Measurements from ENCODE around the gene INO80.
A peak's percentile ranks its signal among the peaks of the same experiment; 100 is the strongest.

The INO80 gene

DNA sequence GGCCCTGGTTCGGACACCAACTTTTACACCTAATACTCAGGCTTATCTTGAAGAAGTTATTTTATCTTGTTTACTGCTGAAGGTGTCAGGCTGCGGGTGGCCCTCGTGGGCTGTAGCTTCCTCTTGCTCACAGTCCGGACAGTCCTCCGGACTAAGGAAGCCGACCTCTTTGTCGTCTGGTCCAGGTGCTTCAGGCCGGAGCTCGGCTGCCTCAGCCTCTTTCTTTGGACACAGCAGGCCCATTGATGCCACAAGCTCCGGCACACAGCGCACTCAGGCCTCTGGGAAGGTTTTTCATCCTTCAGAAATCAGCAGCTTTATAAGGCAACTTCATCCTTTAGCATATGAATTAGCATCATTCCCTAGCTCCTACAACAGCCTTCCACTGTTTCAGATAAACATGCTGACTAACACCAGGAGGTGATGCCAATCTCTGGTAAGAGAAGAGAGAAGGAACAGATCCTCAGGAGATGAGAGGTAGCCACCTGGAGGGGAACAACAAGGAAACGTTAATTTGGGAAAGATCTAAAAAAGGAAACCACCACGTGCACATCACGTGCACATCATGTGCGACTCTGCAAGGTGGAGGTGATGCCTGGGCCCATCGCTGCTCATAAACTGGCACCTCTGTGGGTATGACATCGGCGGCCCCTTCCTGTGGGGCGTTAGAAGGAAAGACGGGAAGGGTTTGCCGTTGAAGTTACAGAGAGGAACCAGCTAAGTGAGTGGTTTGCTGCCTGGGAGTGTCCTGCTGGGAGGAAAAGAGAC is 167.2 kb downstream of the INO80 start:
- no peak for DNase-seq

- no peak for DNase-seq
Measured at GRCh38 chr15:40944510-40945296, 171.4 kb downstream of the INO80 start.

DNA sequence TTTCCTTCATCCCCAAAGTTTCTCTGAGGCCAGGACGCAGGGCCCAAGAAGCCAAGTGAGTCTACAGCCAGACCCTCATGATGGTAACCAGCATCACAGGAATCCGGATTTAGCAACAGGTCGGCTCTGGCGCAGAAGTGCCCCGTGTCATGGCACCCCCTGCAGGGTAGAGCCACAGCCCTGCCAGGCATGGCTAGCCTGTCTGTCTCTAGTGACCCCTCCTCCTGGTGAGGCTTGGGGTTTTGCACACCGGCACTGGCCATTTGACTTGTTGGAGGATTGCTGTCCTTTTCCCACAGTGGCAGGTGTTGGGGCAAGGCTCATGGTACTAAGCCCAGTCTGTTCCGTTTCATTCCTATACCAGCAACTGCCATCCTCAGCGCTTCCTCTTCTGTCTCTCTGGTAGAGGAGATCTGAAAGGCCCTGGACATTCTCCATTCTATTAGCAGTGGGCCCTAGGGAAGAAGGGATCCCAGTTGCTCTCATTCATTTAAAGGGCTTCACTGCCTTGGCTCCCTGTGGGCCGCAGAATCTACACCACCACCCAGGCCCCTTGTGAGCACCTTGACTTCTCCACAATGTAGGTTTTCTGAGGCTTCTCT is 172.2 kb downstream of the INO80 start:
- no peak for DNase-seq

GRCh38 chr15:40942878-40943277 is 173.2 kb downstream of the INO80 start:
- DNase-seq = no peak

DNA sequence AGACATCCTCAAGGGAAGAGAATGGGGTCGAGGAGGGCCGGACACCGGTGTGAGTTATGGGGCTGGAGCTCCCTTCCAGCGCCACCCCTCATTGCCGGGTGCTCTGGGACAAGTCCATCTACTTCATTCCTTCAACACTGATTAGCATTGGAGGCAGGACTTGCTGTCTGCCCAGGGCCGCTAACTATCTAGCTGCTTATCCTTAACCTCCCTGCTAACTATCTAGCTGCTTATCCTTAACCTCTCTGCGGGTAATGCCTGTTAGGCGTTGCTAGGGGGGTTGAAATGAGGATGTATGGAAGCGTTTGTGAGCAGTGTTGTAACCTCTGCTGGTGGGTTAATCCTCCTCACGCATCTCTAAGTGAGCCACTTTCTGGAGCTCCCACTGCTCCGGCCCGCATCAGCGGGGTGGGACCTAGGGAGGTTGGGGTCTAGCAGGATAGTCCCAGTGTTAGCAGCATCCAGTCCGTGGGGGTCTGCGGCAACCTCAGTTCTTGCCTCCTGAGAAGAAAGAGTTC is 173.7 kb downstream of the INO80 start:
- DNase-seq = peak; percentile 33 to 59 (median 44)

- peak; percentile 87 to 96 (median 93) for DNase-seq
Measured at GRCh38 chr15:40941528-40942336, 174.3 kb downstream of the INO80 start.

DNA sequence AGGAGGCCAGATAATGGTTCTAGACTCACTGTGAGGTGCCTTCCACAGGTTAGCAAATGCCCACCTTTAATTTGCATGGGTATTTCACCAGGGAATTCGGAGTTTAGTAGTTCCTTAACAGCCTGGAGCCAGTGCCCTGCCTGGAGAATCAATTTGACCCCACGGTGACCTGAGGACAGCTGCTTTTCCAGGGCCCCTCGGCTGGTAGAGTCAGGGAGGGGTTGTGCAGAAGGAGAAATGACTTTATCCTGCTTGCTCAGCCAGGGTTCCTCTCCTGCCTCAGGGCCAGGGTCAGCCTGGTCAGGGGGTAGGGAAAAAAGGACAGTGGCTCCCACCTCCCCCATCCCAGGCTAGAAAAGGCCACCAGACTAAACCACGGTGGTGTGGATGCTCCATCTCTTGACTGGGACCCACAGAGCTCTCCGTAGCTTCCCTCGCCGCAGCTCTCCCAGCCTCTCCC is 175.0 kb downstream of the INO80 start:
- DNase-seq = no peak

DNA sequence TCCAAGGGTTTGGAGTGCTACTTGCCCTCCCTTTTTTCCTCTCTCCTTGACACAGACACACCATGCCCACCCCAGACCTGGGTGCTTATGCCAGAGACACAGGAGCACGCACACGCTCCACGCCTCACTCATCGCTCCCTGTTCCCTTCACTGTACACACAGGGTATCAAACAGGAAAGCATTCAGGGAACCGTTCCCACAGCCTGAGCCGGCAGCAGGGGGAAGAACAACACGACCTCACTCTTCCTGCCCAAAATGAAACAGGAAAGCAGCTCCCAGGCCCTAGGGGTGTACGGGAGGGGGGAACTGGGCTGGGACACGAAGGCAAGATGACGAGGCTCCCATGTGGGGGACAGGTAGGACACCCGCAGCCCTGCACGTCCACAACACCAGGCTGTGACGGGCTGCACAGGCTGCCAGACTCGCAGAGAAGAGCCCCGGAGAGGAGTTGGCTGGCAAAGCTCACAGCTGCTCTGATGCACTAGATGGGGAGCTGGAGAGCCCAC is 175.7 kb downstream of the INO80 start:
- DNase-seq = peak in 3 of 4 experiments; percentile 22 to 56 (median 50)

GRCh38 chr15:40938536-40938870 is 177.6 kb downstream of the INO80 start:
- DNase-seq = no peak

DNA sequence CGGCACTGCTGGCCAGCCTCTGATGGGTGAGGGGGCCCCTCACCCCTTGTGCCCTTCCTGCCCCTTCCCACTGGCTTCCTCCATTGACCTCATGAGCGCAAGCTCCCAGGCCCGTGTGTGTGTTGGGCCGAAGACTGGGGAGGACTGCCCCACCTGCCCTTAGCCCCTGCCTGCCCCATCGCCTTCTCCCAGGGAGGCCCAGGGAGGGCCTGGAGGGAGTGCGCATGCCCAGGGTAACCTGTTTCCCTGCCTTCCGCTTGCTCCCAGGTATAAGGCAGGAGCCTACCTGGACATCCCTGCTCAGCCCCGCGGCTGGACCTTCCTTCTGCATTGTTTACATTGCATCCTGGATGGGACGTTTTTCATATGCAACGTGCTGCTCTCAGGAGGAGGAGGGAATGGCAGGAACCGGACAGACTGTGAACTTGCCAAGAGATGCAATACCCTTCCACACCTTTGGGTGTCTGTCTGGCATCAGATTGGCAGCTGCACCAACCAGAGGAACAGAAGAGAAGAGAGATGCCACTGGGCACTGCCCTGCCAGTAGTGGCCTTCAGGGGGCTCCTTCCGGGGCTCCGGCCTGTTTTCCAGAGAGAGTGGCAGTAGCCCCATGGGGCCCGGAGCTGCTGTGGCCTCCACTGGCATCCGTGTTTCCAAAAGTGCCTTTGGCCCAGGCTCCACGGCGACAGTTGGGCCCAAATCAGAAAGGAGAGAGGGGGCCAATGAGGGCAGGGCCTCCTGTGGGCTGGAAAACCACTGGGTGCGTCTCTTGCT is 178.1 kb downstream of the INO80 start:
- DNase-seq = no peak

DNA sequence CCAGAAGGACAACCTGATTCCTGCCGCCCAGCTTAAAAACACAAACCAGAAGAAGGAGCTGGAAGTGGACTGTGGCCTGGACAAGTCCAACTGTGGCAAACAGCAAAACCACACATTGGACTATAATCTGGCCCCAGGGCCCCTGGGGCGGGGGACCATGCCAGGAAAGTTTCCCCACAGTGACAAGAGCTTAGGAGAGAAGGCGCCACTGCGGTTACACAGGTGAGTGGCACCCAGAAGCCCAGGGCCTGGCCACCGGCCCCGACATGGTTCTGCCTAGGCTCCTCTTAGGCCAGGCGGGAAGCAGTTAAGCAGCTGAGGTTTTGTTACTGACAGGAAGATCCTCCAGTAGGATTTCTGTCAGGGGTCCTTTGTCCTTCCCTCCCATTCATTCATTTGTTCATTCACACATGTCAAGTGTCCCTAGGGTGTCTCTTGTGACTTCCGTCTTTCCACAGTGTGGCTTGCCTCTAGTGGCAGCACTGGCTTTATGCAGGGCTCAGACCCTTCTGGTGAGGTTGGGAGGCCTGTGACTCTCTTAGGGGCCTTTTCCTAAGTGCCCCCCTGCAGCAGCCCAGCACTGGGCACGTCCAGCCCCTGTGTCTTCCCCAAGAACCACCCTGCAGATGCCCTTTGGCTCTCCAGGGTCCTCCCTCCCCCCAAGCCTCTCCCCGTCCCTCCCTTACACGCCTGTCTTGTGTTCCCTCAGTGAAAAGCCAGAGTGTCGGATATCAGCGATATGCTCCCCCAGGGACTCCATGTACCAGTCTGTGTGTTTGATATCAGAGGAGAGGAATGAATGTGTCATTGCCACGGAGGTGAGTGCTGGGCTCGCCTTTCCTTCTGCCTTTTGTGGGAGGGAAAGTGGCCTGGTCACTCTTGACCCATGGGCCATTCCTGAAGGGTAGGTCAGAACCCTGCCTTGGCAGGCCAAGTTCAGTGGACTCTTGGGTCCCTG is 179.1 kb downstream of the INO80 start:
- DNase-seq = no peak

DNA sequence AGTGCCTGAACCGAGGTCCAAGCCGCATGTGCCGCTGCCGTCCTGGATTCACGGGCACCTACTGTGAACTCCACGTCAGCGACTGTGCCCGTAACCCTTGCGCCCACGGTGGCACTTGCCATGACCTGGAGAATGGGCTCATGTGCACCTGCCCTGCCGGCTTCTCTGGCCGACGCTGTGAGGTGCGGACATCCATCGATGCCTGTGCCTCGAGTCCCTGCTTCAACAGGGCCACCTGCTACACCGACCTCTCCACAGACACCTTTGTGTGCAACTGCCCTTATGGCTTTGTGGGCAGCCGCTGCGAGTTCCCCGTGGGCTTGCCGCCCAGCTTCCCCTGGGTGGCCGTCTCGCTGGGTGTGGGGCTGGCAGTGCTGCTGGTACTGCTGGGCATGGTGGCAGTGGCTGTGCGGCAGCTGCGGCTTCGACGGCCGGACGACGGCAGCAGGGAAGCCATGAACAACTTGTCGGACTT is 179.8 kb downstream of the INO80 start:
- DNase-seq = no peak

GRCh38 chr15:40934457-40934856 is 181.6 kb downstream of the INO80 start:
- no peak for DNase-seq

DNA sequence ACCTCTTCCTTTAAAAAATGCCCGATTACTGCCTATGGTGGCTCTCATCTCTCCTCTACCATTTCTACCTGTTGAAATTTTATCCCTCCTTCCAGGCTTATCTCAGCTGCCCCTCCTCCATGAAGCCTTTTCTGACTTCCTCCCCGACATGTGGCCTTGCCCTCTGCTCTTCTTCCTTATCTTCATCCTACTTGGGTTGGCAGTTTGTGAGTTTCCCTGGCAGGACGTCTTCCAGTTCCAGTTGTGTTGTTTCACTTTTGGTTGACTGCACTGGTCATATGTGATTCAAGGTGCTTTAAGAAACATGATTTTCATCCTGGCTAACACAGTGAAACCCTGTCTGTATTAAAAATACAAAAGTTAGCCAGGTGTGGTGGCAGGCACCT is 182.6 kb downstream of the INO80 start:
- DNase-seq = peak in 3 of 4 experiments; percentile 28 to 48 (median 47)

- DNase-seq = no peak
Measured at GRCh38 chr15:40932649-40933516, 183.2 kb downstream of the INO80 start.

GRCh38 chr15:40932156-40932555 is 183.9 kb downstream of the INO80 start:
- no peak for DNase-seq

DNA sequence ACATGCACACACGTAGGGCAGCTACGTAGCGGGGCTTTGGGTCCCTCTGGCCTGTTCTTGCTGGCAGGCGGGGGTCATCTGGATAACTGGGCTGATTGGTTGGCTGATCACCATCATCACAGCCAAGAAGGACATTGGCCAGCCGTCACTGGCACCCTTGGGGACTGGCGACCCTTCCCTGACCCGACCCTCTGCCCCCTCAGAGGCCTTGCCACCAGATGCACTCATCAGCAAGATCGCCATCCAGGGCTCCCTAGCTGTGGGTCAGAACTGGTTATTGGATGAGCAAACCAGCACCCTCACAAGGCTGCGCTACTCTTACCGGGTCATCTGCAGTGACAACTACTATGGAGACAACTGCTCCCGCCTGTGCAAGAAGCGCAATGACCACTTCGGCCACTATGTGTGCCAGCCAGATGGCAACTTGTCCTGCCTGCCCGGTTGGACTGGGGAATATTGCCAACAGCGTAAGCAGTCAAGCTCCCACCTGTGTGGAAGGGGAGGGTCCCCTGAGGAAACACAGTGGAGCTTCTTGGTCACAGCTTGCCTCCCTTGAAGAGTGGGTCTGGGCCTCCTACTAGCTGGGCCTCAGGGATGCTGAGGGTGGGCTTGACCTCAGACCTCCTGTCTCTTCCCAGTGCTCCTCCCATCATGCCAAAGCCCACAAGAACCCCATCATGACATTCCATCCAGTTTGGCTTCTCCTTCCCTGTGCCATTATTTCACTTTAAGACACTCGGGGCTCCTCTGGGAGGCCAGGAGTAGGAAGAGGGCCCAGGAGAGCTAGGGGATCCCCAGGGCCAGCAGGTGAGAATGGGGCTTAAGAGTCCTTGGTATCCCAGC is 184.6 kb downstream of the INO80 start:
- no peak for DNase-seq
